HL-60 (cell line): ENCODE measurements around the gene ABLIM1.

ENCODE experiments used
- GABPA ChIP-seq: IDR thresholded peaks from 2 replicates; pipeline ENCODE4 v1.6.1; 2012; ENCODE audit warnings: low read depth
- POLR2AphosphoS5 ChIP-seq: IDR thresholded peaks from 2 replicates; pipeline ENCODE4 v1.6.1; 2012; ENCODE audit warnings: low read depth
- SPI1 ChIP-seq: IDR thresholded peaks from 2 replicates; pipeline ENCODE4 v1.6.1; 2012; ENCODE audit warnings: low read depth, mild to moderate bottlenecking, borderline replicate concordance
- TF ChIP-seq, protein P1 (sequence below): IDR thresholded peaks from one replicate; pipeline ENCODE4 v1.5.1; 2011; ENCODE audit warnings: low read length, control low read depth, inconsistent platforms; ENCODE audit not compliant: insufficient read depth
- TF ChIP-seq, protein P2 (sequence below): IDR thresholded peaks from 2 replicates; pipeline ENCODE4 v1.6.1; 2012; ENCODE audit warnings: low read depth; ENCODE audit not compliant: insufficient replicate concordance

DNA sequence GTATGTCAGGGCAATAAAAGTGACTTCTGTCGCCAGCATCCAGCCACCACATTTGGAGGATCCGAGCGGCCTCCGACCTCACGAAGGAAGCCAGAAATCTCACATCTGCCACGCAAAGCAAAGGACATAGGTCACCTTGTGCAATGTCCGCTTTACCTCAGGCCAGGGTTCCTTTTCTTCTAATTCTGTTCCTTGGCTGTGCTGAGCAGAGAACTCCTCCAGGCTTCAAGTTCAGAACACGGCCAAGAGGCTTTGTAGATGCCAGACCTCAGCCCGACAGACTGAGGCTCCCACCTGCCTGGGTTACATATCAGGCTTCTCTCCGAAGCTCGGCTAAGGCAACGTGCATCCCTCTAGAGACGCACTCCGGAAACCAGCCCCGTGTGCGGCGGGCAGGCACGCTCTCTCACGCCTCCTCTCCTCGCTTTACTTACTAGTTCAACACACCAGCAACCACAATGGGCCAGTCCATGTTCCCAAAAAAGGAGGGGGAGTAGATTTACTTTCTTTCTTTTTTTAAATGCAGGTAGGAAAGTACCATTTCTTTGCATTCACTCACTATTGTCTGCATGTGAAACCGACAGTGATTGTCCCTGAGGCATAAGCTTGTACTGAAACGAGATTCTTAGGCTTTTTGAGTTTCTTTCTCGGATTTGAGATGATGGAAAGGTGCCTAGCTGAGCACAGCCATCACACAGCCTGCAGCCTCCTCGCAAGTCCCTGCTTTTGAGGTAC, 131.4 kb downstream of the ABLIM1 start:
- TF ChIP-seq, protein P1, sequence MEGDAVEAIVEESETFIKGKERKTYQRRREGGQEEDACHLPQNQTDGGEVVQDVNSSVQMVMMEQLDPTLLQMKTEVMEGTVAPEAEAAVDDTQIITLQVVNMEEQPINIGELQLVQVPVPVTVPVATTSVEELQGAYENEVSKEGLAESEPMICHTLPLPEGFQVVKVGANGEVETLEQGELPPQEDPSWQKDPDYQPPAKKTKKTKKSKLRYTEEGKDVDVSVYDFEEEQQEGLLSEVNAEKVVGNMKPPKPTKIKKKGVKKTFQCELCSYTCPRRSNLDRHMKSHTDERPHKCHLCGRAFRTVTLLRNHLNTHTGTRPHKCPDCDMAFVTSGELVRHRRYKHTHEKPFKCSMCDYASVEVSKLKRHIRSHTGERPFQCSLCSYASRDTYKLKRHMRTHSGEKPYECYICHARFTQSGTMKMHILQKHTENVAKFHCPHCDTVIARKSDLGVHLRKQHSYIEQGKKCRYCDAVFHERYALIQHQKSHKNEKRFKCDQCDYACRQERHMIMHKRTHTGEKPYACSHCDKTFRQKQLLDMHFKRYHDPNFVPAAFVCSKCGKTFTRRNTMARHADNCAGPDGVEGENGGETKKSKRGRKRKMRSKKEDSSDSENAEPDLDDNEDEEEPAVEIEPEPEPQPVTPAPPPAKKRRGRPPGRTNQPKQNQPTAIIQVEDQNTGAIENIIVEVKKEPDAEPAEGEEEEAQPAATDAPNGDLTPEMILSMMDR = no peak
- TF ChIP-seq POLR2AphosphoS5 (peak; percentile 72), SPI1 (no peak), GABPA (0 out of 2 replicates have a peak, but pooled peaks have one; percentile 4)
- TF ChIP-seq, protein P2, sequence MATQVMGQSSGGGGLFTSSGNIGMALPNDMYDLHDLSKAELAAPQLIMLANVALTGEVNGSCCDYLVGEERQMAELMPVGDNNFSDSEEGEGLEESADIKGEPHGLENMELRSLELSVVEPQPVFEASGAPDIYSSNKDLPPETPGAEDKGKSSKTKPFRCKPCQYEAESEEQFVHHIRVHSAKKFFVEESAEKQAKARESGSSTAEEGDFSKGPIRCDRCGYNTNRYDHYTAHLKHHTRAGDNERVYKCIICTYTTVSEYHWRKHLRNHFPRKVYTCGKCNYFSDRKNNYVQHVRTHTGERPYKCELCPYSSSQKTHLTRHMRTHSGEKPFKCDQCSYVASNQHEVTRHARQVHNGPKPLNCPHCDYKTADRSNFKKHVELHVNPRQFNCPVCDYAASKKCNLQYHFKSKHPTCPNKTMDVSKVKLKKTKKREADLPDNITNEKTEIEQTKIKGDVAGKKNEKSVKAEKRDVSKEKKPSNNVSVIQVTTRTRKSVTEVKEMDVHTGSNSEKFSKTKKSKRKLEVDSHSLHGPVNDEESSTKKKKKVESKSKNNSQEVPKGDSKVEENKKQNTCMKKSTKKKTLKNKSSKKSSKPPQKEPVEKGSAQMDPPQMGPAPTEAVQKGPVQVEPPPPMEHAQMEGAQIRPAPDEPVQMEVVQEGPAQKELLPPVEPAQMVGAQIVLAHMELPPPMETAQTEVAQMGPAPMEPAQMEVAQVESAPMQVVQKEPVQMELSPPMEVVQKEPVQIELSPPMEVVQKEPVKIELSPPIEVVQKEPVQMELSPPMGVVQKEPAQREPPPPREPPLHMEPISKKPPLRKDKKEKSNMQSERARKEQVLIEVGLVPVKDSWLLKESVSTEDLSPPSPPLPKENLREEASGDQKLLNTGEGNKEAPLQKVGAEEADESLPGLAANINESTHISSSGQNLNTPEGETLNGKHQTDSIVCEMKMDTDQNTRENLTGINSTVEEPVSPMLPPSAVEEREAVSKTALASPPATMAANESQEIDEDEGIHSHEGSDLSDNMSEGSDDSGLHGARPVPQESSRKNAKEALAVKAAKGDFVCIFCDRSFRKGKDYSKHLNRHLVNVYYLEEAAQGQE = no peak
